Esophagus squamous epithelium (tissue), 4 donors: ENCODE measurements around the gene MVK.

Experiments
- POLR2A ChIP-seq, 4 donors: fragments of 450-650 bp; IDR thresholded peaks; one replicate each; pipeline ENCODE4 v1.6.1; 2017; ENCODE audit warnings: antibody characterized with exemption in 4 of 4, mild to moderate bottlenecking in 4 of 4, moderate library complexity in 3 of 4
- TF ChIP-seq, protein P1 (sequence below), 6 experiments: fragments of 450-650 bp in 4 of 6; fragments of 200-600 bp in 2 of 6; sonication (generic) in 2 of 6; IDR thresholded peaks; one replicate each; pipeline ENCODE4 v1.5.1; 2016 to 2019; ENCODE audit warnings: antibody characterized with exemption in 6 of 6, mild to moderate bottlenecking in 4 of 6, moderate library complexity in 4 of 6

DNA sequence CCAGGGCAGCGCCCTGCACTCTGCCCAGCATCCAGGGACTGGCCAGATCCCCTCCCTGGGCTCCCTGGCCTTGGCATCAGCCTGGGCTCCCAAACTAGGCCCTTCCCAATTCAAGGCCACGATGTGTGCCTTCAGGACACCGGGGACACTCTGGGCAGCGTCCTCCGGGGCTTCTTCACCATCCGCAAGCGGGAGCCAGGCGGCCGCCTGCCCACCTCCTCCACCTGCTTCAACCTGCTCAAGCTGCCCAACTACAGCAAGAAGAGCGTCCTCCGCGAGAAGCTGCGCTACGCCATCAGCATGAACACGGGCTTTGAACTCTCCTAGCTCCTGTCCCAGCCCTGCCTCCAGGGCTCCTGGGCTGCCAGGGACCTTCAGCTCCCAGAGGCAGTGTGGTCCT, 39.1 kb upstream of the MVK start:
- TF ChIP-seq, protein P1, sequence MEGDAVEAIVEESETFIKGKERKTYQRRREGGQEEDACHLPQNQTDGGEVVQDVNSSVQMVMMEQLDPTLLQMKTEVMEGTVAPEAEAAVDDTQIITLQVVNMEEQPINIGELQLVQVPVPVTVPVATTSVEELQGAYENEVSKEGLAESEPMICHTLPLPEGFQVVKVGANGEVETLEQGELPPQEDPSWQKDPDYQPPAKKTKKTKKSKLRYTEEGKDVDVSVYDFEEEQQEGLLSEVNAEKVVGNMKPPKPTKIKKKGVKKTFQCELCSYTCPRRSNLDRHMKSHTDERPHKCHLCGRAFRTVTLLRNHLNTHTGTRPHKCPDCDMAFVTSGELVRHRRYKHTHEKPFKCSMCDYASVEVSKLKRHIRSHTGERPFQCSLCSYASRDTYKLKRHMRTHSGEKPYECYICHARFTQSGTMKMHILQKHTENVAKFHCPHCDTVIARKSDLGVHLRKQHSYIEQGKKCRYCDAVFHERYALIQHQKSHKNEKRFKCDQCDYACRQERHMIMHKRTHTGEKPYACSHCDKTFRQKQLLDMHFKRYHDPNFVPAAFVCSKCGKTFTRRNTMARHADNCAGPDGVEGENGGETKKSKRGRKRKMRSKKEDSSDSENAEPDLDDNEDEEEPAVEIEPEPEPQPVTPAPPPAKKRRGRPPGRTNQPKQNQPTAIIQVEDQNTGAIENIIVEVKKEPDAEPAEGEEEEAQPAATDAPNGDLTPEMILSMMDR (IDR thresholded peaks at IDR 0.05), result no peak
- TF ChIP-seq POLR2A (IDR thresholded peaks at IDR 0.05), result no peak
